OCI-LY7 (cell line): ENCODE results near the gene CNTN6. TPM values are rescaled to one million over a fixed set of nuclear protein-coding genes. Genes with fewer than 3 reads are reported as not detected.
A peak's percentile ranks its signal among the peaks of the same experiment; 100 is the strongest.

Experiments used
- BruUV-seq: library from RNA; stranded (reverse); fragments of 400-500 nt; replicated peaks from 2 replicates; lab custom pipeline; 2021; lab: Mats Ljungman, UMichigan
- CTCF ChIA-PET: fragments of 300-600 bp; sonication (Branson Sonifier 250); formaldehyde crosslinking; loops from one replicate; lab custom pipeline; 2022; ENCODE audit warnings: antibody characterized with exemption; ENCODE audit not compliant: unreplicated experiment; lab: Charles Lee
- POLR2A ChIA-PET: fragments of 300-600 bp; sonication (Branson Sonifier 250); formaldehyde crosslinking; loops from one replicate; lab custom pipeline; 2022; ENCODE audit warnings: antibody characterized with exemption; lab: Charles Lee
- DNase-seq: peaks from one replicate; pipeline ENCODE4 v3.0.0-alpha.2; 2015; ENCODE audit warnings: low spot score
- H2AFZ ChIP-seq: fragments of 200-600 bp; sonication (generic), shearing (Covaris generic); 2 replicates; pipeline ENCODE4 v1.6.1; 2014; ENCODE audit warnings: mild to moderate bottlenecking, antibody characterized with exemption, low read length, moderate library complexity
- H3K27ac ChIP-seq: fragments of 200-600 bp; sonication (generic); 2 replicates; pipeline ENCODE4 v1.5.1; 2014; ENCODE audit warnings: mixed run types, low read depth, mild to moderate bottlenecking, moderate library complexity, low read length, inconsistent platforms; ENCODE audit not compliant: poor library complexity, severe bottlenecking
- H3K36me3 ChIP-seq: fragments of 200-600 bp; sonication (generic); 2 replicates; pipeline ENCODE4 v1.6.1; 2014; ENCODE audit warnings: mild to moderate bottlenecking, antibody characterized with exemption, low read length, moderate library complexity, mixed read lengths; ENCODE audit not compliant: insufficient read depth
- H3K4me1 ChIP-seq: fragments of 200-600 bp; sonication (generic); 2 replicates; pipeline ENCODE4 v1.5.1; 2014; ENCODE audit warnings: mild to moderate bottlenecking, low read length; ENCODE audit not compliant: insufficient read depth, poor library complexity, severe bottlenecking
- H3K4me2 ChIP-seq: fragments of 200-600 bp; sonication (generic); 2 replicates; pipeline ENCODE4 v1.6.1; 2014; ENCODE audit warnings: mild to moderate bottlenecking, low read length
- H3K4me3 ChIP-seq: fragments of 200-600 bp; sonication (generic); 2 replicates; pipeline ENCODE4 v1.5.1; 2014; ENCODE audit warnings: mild to moderate bottlenecking, low read depth, low read length; ENCODE audit not compliant: poor library complexity, severe bottlenecking
- H3K79me2 ChIP-seq: fragments of 200-600 bp; sonication (generic); 2 replicates; pipeline ENCODE4 v1.6.1; 2016; ENCODE audit warnings: low read depth, mild to moderate bottlenecking, low read length, moderate library complexity, mixed read lengths; ENCODE audit not compliant: insufficient read depth
- H3K9me2 ChIP-seq: fragments of 200-600 bp; sonication (generic); 2 replicates; pipeline ENCODE4 v1.6.1; 2016; ENCODE audit warnings: mild to moderate bottlenecking, low read length, mixed read lengths; ENCODE audit not compliant: insufficient read depth
- H3K9me3 ChIP-seq: fragments of 200-600 bp; sonication (generic); 2 replicates; pipeline ENCODE4 v1.6.1; 2014; ENCODE audit warnings: mild to moderate bottlenecking, mixed run types, low read length, mixed read lengths
- H4K20me1 ChIP-seq: fragments of 200-600 bp; sonication (generic); 2 replicates; pipeline ENCODE4 v1.6.1; 2014; ENCODE audit warnings: mild to moderate bottlenecking, antibody characterized with exemption, low read length, moderate library complexity, mixed read lengths; ENCODE audit not compliant: insufficient read depth
- CTCF ChIP-seq: fragments of 200-600 bp; sonication (generic); conservative IDR thresholded peaks from 2 replicates; pipeline ENCODE4 v1.5.1; 2014; ENCODE audit warnings: mild to moderate bottlenecking, antibody characterized with exemption, low read length, moderate library complexity, mixed read lengths
- EZH2phosphoT487 ChIP-seq: fragments of 200-600 bp; sonication (generic); IDR thresholded peaks from 2 replicates; pipeline ENCODE4 v1.6.1; 2018; ENCODE audit warnings: low read depth, borderline replicate concordance, mild to moderate bottlenecking, mixed run types, antibody characterized with exemption, low read length, moderate library complexity, mixed read lengths
- intact Hi-C: fragments of 100-400 bp; cut with micrococcal nuclease; formaldehyde crosslinking; loops from one replicate; pipeline ENCODE4 v1.10.0; 2022; ENCODE audit not compliant: unreplicated experiment
- total RNA-seq, 2 experiments: library from RNA; depleted of rRNA in 1 of 2; stranded (reverse); fragments of >200 nt in 1 of 2; shearing (Covaris generic) in 1 of 2; gene quantifications; 2 replicates each; pipeline ENCODE4 v1.2.3, GENCODE V29; 2014 to 2022

The CNTN6 gene
- total RNA-seq, 2 experiments from 2014 or later, result not detected

- intact Hi-C loops, result no loop called here
- no peak overlapping the region for H3K27ac ChIP-seq
- no peak for DNase-seq
- H3K4me2 ChIP-seq, result no peak overlapping the region
- H4K20me1 ChIP-seq, result no peaks in the 10 kb centered on the region
- no peak overlapping the region for H3K4me3 ChIP-seq
- no peaks in the 10 kb centered on the region for H3K79me2 ChIP-seq
- TF ChIP-seq EZH2phosphoT487, result no peak
- TF ChIP-seq CTCF, result no peak
- BruUV-seq, result no TSS peak
- no peak overlapping the region for H2AFZ ChIP-seq
- ChIA-PET POLR2A (no interaction called here), CTCF (no interaction called here)
- H3K9me3 ChIP-seq, result no peaks in the 10 kb centered on the region
- H3K36me3 ChIP-seq, result no peaks in the 10 kb centered on the region
- H3K9me2 ChIP-seq, result no peaks in the 10 kb centered on the region
- H3K4me1 ChIP-seq, result no peaks in the 10 kb centered on the region
These were observed 20.8 kb upstream of the CNTN6 start for GRCh38 chr3:1072041-1072440.

DNA sequence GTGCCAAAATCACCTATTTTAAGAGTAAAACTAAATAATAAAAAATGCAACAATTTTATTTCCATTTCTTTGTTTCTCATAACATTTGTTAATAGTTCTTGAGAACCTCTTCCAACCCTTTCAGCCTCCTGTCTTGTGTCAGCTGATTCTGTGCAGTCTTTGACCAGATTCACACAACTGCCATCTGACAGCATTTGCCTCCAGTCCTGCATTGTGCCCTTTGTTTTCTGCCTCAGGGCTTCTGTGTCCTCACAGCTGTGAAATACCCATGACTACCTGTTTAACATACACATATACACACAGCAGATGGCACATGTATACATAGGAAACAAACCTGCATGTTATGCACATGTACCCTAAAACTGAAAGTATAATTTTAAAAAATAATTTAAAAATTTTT lies 13.2 kb upstream of the CNTN6 start:
- H3K4me3 ChIP-seq, result no peak overlapping the region
- TF ChIP-seq EZH2phosphoT487, result no peak
- TF ChIP-seq CTCF, result no peak
- no peaks in the 10 kb centered on the region for H3K4me1 ChIP-seq
- no peaks in the 10 kb centered on the region for H3K79me2 ChIP-seq
- POLR2A ChIA-PET, result no interaction called here
- H3K9me2 ChIP-seq, result no peaks in the 10 kb centered on the region
- H2AFZ ChIP-seq, result no peak overlapping the region
- no peaks in the 10 kb centered on the region for H3K36me3 ChIP-seq
- H3K27ac ChIP-seq, result no peak overlapping the region
- no peaks in the 10 kb centered on the region for H3K9me3 ChIP-seq
- BruUV-seq, result no TSS peak
- CTCF ChIA-PET, result no interaction called here
- no peak for DNase-seq
- H4K20me1 ChIP-seq, result no peaks in the 10 kb centered on the region
- intact Hi-C loops, result no loop called here
- no peak overlapping the region for H3K4me2 ChIP-seq

DNA sequence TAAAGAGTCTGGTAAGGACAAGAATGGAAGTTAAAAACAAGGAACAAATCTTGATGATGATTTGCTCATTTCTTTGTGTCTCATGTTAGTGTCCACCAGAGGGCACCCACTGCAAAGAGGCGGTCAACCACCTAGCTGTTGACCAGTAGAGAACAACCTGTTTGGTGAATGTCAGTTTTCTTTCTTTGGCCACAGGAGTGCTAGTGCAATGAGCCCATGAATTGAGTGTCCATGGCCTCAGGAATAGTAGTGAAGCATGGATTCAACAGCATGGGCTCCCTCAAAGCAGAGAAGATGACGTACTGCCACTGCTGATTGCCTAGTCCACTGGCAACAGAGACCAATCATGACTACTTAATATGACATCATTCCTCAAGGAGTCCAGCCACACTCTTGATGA lies 10.7 kb upstream of the CNTN6 start:
- ChIA-PET CTCF (no interaction called here), POLR2A (no interaction called here)
- H3K27ac ChIP-seq, result no peak overlapping the region
- no peaks in the 10 kb centered on the region for H3K9me2 ChIP-seq
- H2AFZ ChIP-seq, result no peak overlapping the region
- no peaks in the 10 kb centered on the region for H4K20me1 ChIP-seq
- no peak for TF ChIP-seq EZH2phosphoT487
- peak; percentile 72 for TF ChIP-seq CTCF
- no peaks in the 10 kb centered on the region for H3K79me2 ChIP-seq
- no peaks in the 10 kb centered on the region for H3K36me3 ChIP-seq
- DNase-seq, result peak; percentile 21
- H3K4me3 ChIP-seq, result no peak overlapping the region
- H3K9me3 ChIP-seq, result no peaks in the 10 kb centered on the region
- H3K4me2 ChIP-seq, result no peak overlapping the region
- BruUV-seq, result no TSS peak
- no peaks in the 10 kb centered on the region for H3K4me1 ChIP-seq
- intact Hi-C loops, result no loop called here
